Left ventricle myocardium inferior (tissue), 1 donor: ENCODE data around the gene IQGAP1. TPM values are rescaled to one million over a fixed set of nuclear protein-coding genes. Genes with fewer than 3 reads are reported as not detected.

Experiments used
- DNase-seq: peaks from one replicate; pipeline ENCODE4 v3.0.0-alpha.2; 2020
- H3K27ac ChIP-seq: fragments of 200-600 bp; replicated peaks from 2 replicates; pipeline ENCODE4 v1.8.0; 2021
- H3K27me3 ChIP-seq: fragments of 200-600 bp; 2 replicates; pipeline ENCODE4 v1.8.0; 2021; ENCODE audit warnings: low read depth
- H3K36me3 ChIP-seq: fragments of 200-600 bp; 2 replicates; pipeline ENCODE4 v1.8.0; 2021
- H3K4me1 ChIP-seq: fragments of 200-600 bp; 2 replicates; pipeline ENCODE4 v1.8.0; 2021
- H3K4me3 ChIP-seq: fragments of 200-600 bp; 2 replicates; pipeline ENCODE4 v1.8.0; 2021; ENCODE audit warnings: mild to moderate bottlenecking, moderate library complexity
- H3K9me3 ChIP-seq: fragments of 200-600 bp; replicated peaks from 2 replicates; pipeline ENCODE4 v1.8.0; 2021
- intact Hi-C: fragments of 100-400 bp; cut with micrococcal nuclease; formaldehyde crosslinking; loops from one replicate; pipeline ENCODE4 v1.11.0; 2022
- total RNA-seq: library from RNA; stranded (reverse); fragmentation: NEBNext Ultra II Directional; extraction: Animal tissue kit (Norgen Biotek cat#: 25700); gene quantifications from one replicate; pipeline ENCODE4 v1.2.1, GENCODE V29; 2021
- TF ChIP-seq, protein P1 (sequence below): fragments of 200-600 bp; IDR thresholded peaks from 2 replicates; pipeline ENCODE4 v1.8.0; 2021; ENCODE audit warnings: antibody characterized with exemption, mild to moderate bottlenecking, borderline replicate concordance
- donor health status: DM: no; HTN: yes; CAD: no; lungs with severe emphysema.

IQGAP1 gene
- total RNA-seq, 1 donor from 2014 or later = 39.2 TPM

DNA sequence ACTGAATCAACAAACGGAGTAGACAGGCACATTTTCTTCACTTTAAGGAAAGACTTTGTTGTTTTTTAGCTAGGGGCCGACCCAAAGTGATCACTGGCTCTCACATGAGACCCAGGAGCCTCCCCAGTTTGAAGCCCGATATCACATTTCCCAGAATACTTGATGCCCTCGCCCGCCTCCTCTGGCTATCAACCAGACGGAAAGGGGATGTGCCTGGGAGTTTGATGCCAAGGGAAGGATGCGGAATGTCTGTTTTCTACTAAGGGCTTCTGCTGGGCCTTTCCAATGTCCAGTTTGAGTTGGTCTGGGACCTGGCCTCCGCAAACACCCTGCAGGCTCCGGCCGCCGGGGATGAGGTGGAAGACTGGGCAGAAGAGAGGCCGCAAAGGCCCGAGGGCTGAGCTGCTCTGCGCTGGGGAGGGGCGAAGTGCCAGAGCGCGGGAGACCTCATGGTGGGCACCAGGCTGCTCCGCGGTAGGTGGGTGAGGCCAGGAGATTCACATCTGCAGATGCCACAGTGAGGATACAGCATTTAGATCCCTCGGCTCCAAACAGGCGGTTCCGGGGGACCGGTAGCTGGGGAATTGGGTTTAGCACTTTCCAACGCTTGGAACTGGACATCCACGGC, 36.4 kb upstream of the IQGAP1 start:
- TF ChIP-seq, protein P1, sequence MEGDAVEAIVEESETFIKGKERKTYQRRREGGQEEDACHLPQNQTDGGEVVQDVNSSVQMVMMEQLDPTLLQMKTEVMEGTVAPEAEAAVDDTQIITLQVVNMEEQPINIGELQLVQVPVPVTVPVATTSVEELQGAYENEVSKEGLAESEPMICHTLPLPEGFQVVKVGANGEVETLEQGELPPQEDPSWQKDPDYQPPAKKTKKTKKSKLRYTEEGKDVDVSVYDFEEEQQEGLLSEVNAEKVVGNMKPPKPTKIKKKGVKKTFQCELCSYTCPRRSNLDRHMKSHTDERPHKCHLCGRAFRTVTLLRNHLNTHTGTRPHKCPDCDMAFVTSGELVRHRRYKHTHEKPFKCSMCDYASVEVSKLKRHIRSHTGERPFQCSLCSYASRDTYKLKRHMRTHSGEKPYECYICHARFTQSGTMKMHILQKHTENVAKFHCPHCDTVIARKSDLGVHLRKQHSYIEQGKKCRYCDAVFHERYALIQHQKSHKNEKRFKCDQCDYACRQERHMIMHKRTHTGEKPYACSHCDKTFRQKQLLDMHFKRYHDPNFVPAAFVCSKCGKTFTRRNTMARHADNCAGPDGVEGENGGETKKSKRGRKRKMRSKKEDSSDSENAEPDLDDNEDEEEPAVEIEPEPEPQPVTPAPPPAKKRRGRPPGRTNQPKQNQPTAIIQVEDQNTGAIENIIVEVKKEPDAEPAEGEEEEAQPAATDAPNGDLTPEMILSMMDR = no peak
- no peak overlapping the region for H3K27ac ChIP-seq
- no peaks in the 10 kb centered on the region for H3K9me3 ChIP-seq
- no peak for DNase-seq
- H3K36me3 ChIP-seq = no peaks in the 10 kb centered on the region
- intact Hi-C loops = no loop called here
- no peaks in the 10 kb centered on the region for H3K27me3 ChIP-seq
- H3K4me1 ChIP-seq = peaks cover 14% of the 10 kb centered on the region
- peak overlapping the region; percentile 78 for H3K4me3 ChIP-seq

DNA sequence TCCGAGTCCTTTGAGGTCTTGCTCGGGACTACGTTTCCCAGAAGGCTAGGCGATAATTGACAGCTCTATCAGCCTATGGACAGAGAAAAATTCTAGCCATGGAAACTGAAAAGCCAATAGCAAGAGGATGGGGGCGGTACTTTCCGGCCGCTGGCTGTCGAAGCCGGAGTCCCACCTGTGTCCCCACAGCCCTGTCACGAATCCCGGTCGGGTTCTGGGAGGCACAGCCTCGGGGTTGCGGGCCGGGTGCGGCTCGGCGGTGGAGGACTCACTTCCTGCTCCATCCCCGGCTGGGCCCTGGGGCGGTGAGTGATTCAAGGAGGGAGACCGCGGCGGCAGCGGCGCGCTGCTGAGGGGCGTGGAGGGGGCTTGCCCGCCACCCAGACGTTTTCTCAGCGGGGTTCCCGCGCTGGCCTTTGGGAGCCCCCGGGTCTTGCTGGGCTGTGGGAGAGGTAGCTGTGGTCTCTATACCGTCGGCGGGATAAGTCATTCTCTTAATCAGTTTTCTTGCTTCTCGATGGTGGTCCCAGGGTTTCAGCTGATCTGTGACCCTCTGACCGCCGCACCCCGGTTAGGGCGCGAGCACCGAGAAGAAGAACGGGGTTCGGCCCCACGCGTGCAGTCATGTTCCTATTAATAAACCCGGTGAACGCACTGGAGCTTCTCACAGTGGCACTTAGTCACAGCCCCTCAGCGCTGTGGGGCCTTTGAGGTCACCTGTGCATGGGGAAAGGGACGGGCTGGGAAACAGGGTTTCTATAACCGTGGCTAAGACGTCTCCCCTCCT, 35.7 kb upstream of the IQGAP1 start, which contains the start of gene ZNF774:
Gene ZNF774 (plus strand): TSS at position 178 of the 787 bp plus-strand sequence. CDS start 2,377 bp downstream, outside the sequence.
- Histone ChIP-seq H3K27me3 (no peaks in the 10 kb centered on the region), H3K27ac (peak within 1 kb of the TSS; percentile 84), H3K4me1 (peaks cover 14% of the 10 kb centered on the region), H3K4me3 (peak within 1 kb of the TSS; percentile 78), H3K36me3 (no peaks in the 10 kb centered on the region), H3K9me3 (no peaks in the 10 kb centered on the region)
- peak; percentile 90 for DNase-seq
- intact Hi-C loops = no loop called here
- TF ChIP-seq, protein P1 = no peak

DNA sequence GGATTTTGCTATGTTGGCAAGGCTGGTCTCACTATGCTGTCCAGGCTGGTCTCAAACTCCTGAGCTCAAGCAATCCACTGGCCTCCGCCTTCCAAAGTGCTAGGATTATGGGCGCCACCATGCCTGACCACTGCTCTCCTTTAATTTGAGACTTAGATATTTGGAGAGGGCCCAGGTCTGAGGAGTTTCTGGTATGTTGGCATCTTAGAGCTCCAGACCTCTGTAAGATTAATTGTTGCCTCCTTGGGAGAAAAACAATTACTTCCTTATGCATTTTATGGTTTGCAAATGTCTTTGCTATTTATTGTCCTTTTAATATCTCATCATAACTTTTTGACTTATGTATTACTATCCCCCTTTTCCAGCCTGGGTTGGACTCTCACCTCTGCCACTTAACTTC, 33.1 kb upstream of the IQGAP1 start:
- Histone ChIP-seq H3K36me3 (peaks cover 8% of the 10 kb centered on the region), H3K27me3 (no peaks in the 10 kb centered on the region), H3K27ac (no peak overlapping the region), H3K4me3 (no peak overlapping the region), H3K9me3 (no peaks in the 10 kb centered on the region), H3K4me1 (peaks cover 14% of the 10 kb centered on the region)
- intact Hi-C loops = no loop called here
- TF ChIP-seq, protein P1 = no peak
- no peak for DNase-seq

DNA sequence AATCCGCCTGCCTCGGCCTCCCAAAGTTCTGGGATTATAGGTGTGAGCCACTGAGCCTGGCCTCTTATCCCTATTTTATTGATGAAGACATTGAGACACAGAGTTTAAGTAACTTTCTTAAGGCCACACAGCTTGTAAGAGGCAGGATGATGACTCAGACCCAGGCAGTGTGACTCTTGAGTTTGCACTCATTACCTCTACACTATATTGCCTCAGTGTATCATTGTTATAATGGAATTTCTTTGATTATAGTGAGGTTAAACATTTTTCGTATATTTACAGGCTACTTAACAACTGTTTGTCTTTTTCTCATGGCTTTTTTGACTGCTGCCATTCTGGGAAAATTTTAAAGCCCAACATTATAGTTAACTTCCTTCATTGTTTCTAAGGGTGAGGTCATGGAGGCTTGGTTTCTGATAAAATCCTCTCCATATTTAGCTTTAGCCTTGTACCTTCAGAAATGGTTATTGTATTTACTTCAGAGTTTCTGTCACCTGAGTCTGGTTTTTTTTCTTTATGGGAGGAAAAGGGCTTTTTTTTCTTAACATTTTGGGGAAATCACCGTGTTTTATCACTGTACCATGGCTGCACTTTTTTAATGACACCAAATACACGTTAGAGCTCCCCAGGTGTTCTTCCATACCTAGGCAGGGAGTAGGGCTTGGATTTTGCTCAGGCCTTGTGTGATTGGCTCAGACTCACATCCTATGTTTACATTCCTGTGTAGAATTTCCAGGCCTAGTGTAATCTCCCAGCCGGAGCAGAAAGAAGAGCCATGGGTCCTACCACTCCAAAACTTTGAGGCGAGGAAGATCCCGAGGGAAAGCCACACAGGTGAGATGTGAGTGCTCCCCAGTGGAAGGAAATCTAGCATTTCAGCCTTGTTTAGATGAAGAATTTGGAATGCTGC, 29.7 kb upstream of the IQGAP1 start:
- H3K9me3 ChIP-seq = no peaks in the 10 kb centered on the region
- no peak overlapping the region for H3K4me3 ChIP-seq
- peaks cover 16% of the 10 kb centered on the region for H3K4me1 ChIP-seq
- peaks cover 20% of the 10 kb centered on the region for H3K36me3 ChIP-seq
- H3K27me3 ChIP-seq = no peaks in the 10 kb centered on the region
- H3K27ac ChIP-seq = no peak overlapping the region
- DNase-seq = no peak
- TF ChIP-seq, protein P1 = no peak
- intact Hi-C loops = no loop called here

DNA sequence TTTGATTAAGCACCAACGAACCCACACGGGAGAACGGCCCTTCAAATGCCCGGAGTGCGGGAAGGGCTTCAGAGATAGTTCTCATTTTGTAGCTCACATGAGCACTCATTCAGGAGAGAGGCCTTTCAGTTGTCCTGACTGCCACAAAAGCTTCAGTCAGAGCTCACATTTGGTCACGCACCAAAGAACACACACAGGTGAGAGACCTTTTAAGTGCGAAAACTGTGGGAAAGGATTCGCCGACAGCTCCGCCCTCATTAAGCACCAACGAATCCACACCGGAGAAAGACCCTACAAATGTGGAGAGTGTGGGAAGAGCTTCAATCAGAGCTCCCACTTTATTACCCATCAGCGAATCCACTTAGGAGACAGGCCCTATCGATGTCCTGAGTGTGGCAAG, 27.3 kb upstream of the IQGAP1 start:
- Histone ChIP-seq H3K27ac (no peak overlapping the region), H3K36me3 (peaks cover 20% of the 10 kb centered on the region), H3K4me1 (peaks cover 16% of the 10 kb centered on the region), H3K9me3 (no peaks in the 10 kb centered on the region), H3K4me3 (no peak overlapping the region), H3K27me3 (no peaks in the 10 kb centered on the region)
- intact Hi-C loops = loop anchor here (5.0 kb wide), 1 partner anchor 122 kb away; no protein-coding TSS in a partner anchor
- DNase-seq = no peak
- TF ChIP-seq, protein P1 = no peak
